DMS114 treated with DMSO at 0.1 percent for 48 hours (cell line): ENCODE measurements around the gene ATF6.
A peak's percentile ranks its signal among the peaks of the same experiment; 100 is the strongest.
"Not testable (repeated sequence)": the region's sequence is repeated elsewhere in the genome, so short reads cannot be mapped to it uniquely, and the experiment has no call there.

Source experiments
- DNase-seq: peaks from one replicate; lab custom pipeline; 2025; ENCODE audit not compliant: unreplicated experiment; lab: John Stamatoyannopoulos, UW

The ATF6 gene

GRCh38 chr1:161731981-161732718 lies 34.0 kb upstream of the ATF6 start:
- no peak for DNase-seq

- no peak for DNase-seq
Measured at GRCh38 chr1:161733526-161733925, 32.6 kb upstream of the ATF6 start.

GRCh38 chr1:161735837-161736236 lies 30.3 kb upstream of the ATF6 start:
- no peak for DNase-seq

GRCh38 chr1:161736335-161736969 lies 29.7 kb upstream of the ATF6 start:
- DNase-seq: no peak

GRCh38 chr1:161737625-161738024 lies 28.5 kb upstream of the ATF6 start:
- DNase-seq: no peak

GRCh38 chr1:161738627-161739287 lies 27.4 kb upstream of the ATF6 start:
- peak; percentile 87 for DNase-seq

- DNase-seq: no peak
Measured at GRCh38 chr1:161739865-161740566, 26.1 kb upstream of the ATF6 start.

- DNase-seq: no peak
Measured at GRCh38 chr1:161740921-161741320, 25.2 kb upstream of the ATF6 start.

- no peak for DNase-seq
Measured at GRCh38 chr1:161743231-161743630, 22.9 kb upstream of the ATF6 start.

- no peak for DNase-seq
Measured at GRCh38 chr1:161747801-161748200, 18.3 kb upstream of the ATF6 start.

- DNase-seq: peak; percentile 96
Measured at GRCh38 chr1:161749509-161750407, 16.4 kb upstream of the ATF6 start, which contains the start of gene DUSP12. Gene DUSP12 (plus strand): TSS chr1:161749786. CDS start chr1:161749802, 16 bp downstream.

GRCh38 chr1:161763522-161764098 lies 2.5 kb upstream of the ATF6 start:
- peak; percentile 44 for DNase-seq

GRCh38 chr1:161768461-161768860 lies 2.3 kb downstream of the ATF6 start:
- DNase-seq: no peak

GRCh38 chr1:161768986-161769672 lies 3.0 kb downstream of the ATF6 start:
- DNase-seq: no peak

- not testable (repeated sequence) for DNase-seq
Measured at GRCh38 chr1:161769673-161770045, 3.5 kb downstream of the ATF6 start.

GRCh38 chr1:161770250-161770649 lies 4.1 kb downstream of the ATF6 start:
- DNase-seq: no peak

GRCh38 chr1:161771161-161771560 lies 5.0 kb downstream of the ATF6 start:
- DNase-seq: no peak

GRCh38 chr1:161771973-161772372 lies 5.9 kb downstream of the ATF6 start:
- DNase-seq: no peak

GRCh38 chr1:161772397-161772796 lies 6.3 kb downstream of the ATF6 start:
- no peak for DNase-seq

GRCh38 chr1:161773791-161774190 lies 7.7 kb downstream of the ATF6 start:
- DNase-seq: no peak
